Neural cell (in vitro differentiated cells): ENCODE data around the gene LRRC46. TPM values are rescaled to one million over a fixed set of nuclear protein-coding genes. Genes with fewer than 3 reads are reported as not detected.

Experiments used
- H2AFZ ChIP-seq: fragments of 200-600, 300-800 bp; sonication (generic), shearing (Covaris generic); 2 replicates; pipeline ENCODE4 v1.6.0; 2014; ENCODE audit warnings: low read depth, mild to moderate bottlenecking, antibody characterized with exemption, low read length, moderate library complexity
- H3F3A ChIP-seq: fragments of 200-600 bp; shearing (Covaris generic); 2 replicates; pipeline ENCODE4 v1.6.1; 2016; ENCODE audit warnings: mild to moderate bottlenecking, moderate library complexity, mixed read lengths, antibody characterized with exemption, low read length; ENCODE audit not compliant: insufficient read depth, poor library complexity, severe bottlenecking
- H3K27ac ChIP-seq: fragments of 200-600, 300-800 bp; sonication (generic), shearing (Covaris generic); 2 replicates; pipeline ENCODE4 v1.5.1; 2014; ENCODE audit warnings: mild to moderate bottlenecking, low read length, moderate library complexity
- H3K27me3 ChIP-seq: fragments of 300-800, 200-600 bp; sonication (generic), shearing (Covaris generic); 2 replicates; pipeline ENCODE4 v1.6.0; 2014; ENCODE audit warnings: mild to moderate bottlenecking, low read depth, low read length, moderate library complexity; ENCODE audit not compliant: insufficient read depth
- H3K36me3 ChIP-seq: fragments of 300-800, 200-600 bp; sonication (generic), shearing (Covaris generic); 2 replicates; pipeline ENCODE4 v1.5.1; 2014; ENCODE audit warnings: mild to moderate bottlenecking, antibody characterized with exemption, low read length, moderate library complexity; ENCODE audit not compliant: insufficient read depth
- H3K4me2 ChIP-seq: fragments of 300-800, 200-600 bp; sonication (generic), shearing (Covaris generic); 2 replicates; pipeline ENCODE4 v1.6.0; 2014; ENCODE audit warnings: mild to moderate bottlenecking, low read length
- H3K4me3 ChIP-seq: fragments of 300-800, 200-600 bp; sonication (generic), shearing (Covaris generic); 2 replicates; pipeline ENCODE4 v1.5.1; 2014; ENCODE audit warnings: mild to moderate bottlenecking, low read length, moderate library complexity
- H3K79me2 ChIP-seq: fragments of 200-600 bp; shearing (Covaris generic); replicated peaks from 2 replicates; pipeline ENCODE4 v1.6.0; 2014; ENCODE audit warnings: mild to moderate bottlenecking, low read length, moderate library complexity; ENCODE audit not compliant: insufficient read depth
- H3K9ac ChIP-seq: fragments of 300-800, 200-600 bp; sonication (generic), shearing (Covaris generic); 2 replicates; pipeline ENCODE4 v1.6.1; 2016; ENCODE audit warnings: mild to moderate bottlenecking, low read length, mixed read lengths
- H3K9me2 ChIP-seq: fragments of 200-600 bp; shearing (Covaris generic); 2 replicates; pipeline ENCODE4 v1.6.1; 2016; ENCODE audit warnings: mild to moderate bottlenecking, low read length, mixed read lengths; ENCODE audit not compliant: insufficient read depth
- H3K9me3 ChIP-seq: fragments of 200-600, 300-800 bp; sonication (generic), shearing (Covaris generic); 2 replicates; pipeline ENCODE4 v1.6.1; 2016; ENCODE audit warnings: mild to moderate bottlenecking, mixed run types, low read length, moderate library complexity, mixed read lengths
- H4K20me1 ChIP-seq: fragments of 200-600 bp; shearing (Covaris generic); 2 replicates; pipeline ENCODE4 v1.6.1; 2016; ENCODE audit warnings: mild to moderate bottlenecking, mixed run types; ENCODE audit not compliant: insufficient read depth
- CTCF ChIP-seq: fragments of 450-650 bp; IDR thresholded peaks from 2 replicates; pipeline ENCODE4 v1.5.1; 2014; ENCODE audit warnings: antibody characterized with exemption, mild to moderate bottlenecking, moderate library complexity; ENCODE audit not compliant: poor library complexity, severe bottlenecking
- EP300 ChIP-seq: fragments of 450-650 bp; conservative IDR thresholded peaks from 2 replicates; pipeline ENCODE4 v1.6.1; 2014; ENCODE audit warnings: antibody characterized with exemption, mild to moderate bottlenecking, moderate library complexity; ENCODE audit not compliant: poor library complexity, severe bottlenecking
- EZH2 ChIP-seq: fragments of 200-600, 300-800 bp; shearing (Covaris generic), sonication (generic); IDR thresholded peaks from 2 replicates; pipeline ENCODE4 v1.6.1; 2014; ENCODE audit warnings: antibody characterized with exemption, low read length, borderline replicate concordance, mild to moderate bottlenecking; ENCODE audit not compliant: insufficient read depth, poor library complexity, severe bottlenecking
- MXI1 ChIP-seq: fragments of 450-650 bp; conservative IDR thresholded peaks from 2 replicates; pipeline ENCODE4 v1.6.1; 2014; ENCODE audit warnings: antibody characterized with exemption, mild to moderate bottlenecking; ENCODE audit not compliant: poor library complexity, severe bottlenecking
- POLR2AphosphoS5 ChIP-seq: IDR thresholded peaks from 2 replicates; pipeline ENCODE4 v1.6.1; 2012
- RAD21 ChIP-seq: fragments of 450-650 bp; conservative IDR thresholded peaks from 2 replicates; pipeline ENCODE4 v1.6.1; 2014; ENCODE audit warnings: antibody characterized with exemption, mild to moderate bottlenecking, moderate library complexity
- REST ChIP-seq: IDR thresholded peaks from 2 replicates; pipeline ENCODE4 v1.6.1; 2012; ENCODE audit warnings: borderline replicate concordance
- SMC3 ChIP-seq: fragments of 450-650 bp; conservative IDR thresholded peaks from 2 replicates; pipeline ENCODE4 v1.6.1; 2014; ENCODE audit warnings: antibody characterized with exemption, mild to moderate bottlenecking, moderate library complexity; ENCODE audit not compliant: poor library complexity
- TAF1 ChIP-seq: IDR thresholded peaks from 2 replicates; pipeline ENCODE4 v1.6.1; 2012; ENCODE audit warnings: low read depth
- polyA plus RNA-seq: library from polyadenylated mRNA; depleted of rRNA; stranded (reverse); fragments of >200 nt; gene quantifications from 2 replicates; pipeline ENCODE4 v1.2.3, GENCODE V29; 2014

The LRRC46 gene
- polyA plus RNA-seq, 1 donor from 2014 or later, result 0.12 TPM

GRCh38 chr17:47840742-47841487, 9.4 kb downstream of the LRRC46 start, which contains the start of gene SCRN2:
TSS of gene SCRN2 (minus strand) at chr17:47841273. CDS start at chr17:47840843, 430 bp downstream.
- H3K9ac ChIP-seq, result peak within 1 kb of the TSS; percentile 80
- H3K27ac ChIP-seq, result peak within 1 kb of the TSS; percentile 17
- no peaks in the 10 kb centered on the region for H3F3A ChIP-seq
- H3K79me2 ChIP-seq, result no peaks in the 10 kb centered on the region
- TF ChIP-seq MXI1, result peak; percentile 68
- peak; percentile 99 for TF ChIP-seq CTCF
- TF ChIP-seq SMC3, result peak; percentile 96
- peak; percentile 69 for TF ChIP-seq POLR2AphosphoS5
- TF ChIP-seq RAD21, result peak; percentile 96
- TF ChIP-seq EP300, result peak; percentile 21
- no peak for TF ChIP-seq EZH2
- TF ChIP-seq REST, result peak; percentile 47
- no peak for TF ChIP-seq TAF1
- H3K4me2 ChIP-seq, result peak within 1 kb of the TSS; percentile 62
- peak within 1 kb of the TSS; percentile 92 for H2AFZ ChIP-seq
- H3K9me3 ChIP-seq, result no peaks in the 10 kb centered on the region
- H3K27me3 ChIP-seq, result peaks cover 16% of the 10 kb centered on the region
- H3K4me3 ChIP-seq, result peak within 1 kb of the TSS; percentile 81
- H4K20me1 ChIP-seq, result no peaks in the 10 kb centered on the region
- no peaks in the 10 kb centered on the region for H3K9me2 ChIP-seq
- no peaks in the 10 kb centered on the region for H3K36me3 ChIP-seq

- no peak overlapping the region for H3K4me2 ChIP-seq
Observed at GRCh38 chr17:47841488-47842291, 10.2 kb downstream of the LRRC46 start.

More at GRCh38 chr17:47841488-47842291, 10.2 kb downstream of the LRRC46 start:
- Histone ChIP-seq H3K9ac (peak overlapping the region; percentile 80), H3K27me3 (peaks cover 24% of the 10 kb centered on the region), H3K9me2 (no peaks in the 10 kb centered on the region), H3K4me3 (peak overlapping the region; percentile 81), H3K79me2 (no peaks in the 10 kb centered on the region), H3K36me3 (no peaks in the 10 kb centered on the region), H4K20me1 (no peaks in the 10 kb centered on the region), H3F3A (no peaks in the 10 kb centered on the region), H3K9me3 (no peaks in the 10 kb centered on the region), H2AFZ (peak overlapping the region; percentile 84), H3K27ac (no peak overlapping the region)
- TF ChIP-seq EZH2 (no peak), REST (no peak), RAD21 (no peak), CTCF (no peak), EP300 (no peak), SMC3 (no peak)
